GM18858 (cell line): ENCODE results near the gene FRMD5.

Experiments used
- ATAC-seq: cut with Tn5 transposase; IDR thresholded peaks from one replicate; pipeline ENCODE4 v1.9.1; 2021; ENCODE audit not compliant: unreplicated experiment

FRMD5 gene

DNA sequence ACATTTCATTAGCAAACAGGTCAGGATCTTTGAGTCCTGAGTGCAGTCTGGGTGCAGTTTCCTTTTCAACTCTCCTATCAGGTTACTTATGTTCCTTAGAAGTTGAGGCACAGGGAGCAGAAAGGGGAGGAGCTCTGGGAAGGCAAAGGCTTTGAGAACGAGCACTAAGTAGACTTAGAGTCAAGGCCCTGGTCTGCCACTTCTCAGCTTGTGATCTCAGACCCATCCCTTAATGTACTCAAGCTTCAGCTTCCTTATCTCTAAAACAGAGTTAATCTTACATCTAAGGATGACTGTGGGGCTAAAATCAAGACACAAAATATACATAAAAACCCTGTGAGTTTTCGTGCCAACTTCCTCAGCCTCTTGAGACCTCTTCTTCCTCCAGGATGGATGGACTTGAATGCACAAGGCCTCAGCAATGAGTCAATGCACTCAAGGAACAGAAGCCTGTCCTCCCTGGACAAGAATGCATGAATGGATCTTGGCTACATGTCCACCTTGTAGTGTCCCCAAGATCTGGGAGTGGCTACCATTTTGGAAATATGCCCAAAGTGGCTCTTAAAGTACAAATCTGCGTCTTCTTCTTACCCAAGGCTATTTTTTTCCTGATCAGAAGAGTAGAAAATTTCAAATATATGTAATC is 263.2 kb downstream of the FRMD5 start:
- ATAC-seq = no peak

GRCh38 chr15:43931119-43931518 is 264.0 kb downstream of the FRMD5 start:
- ATAC-seq = no peak

DNA sequence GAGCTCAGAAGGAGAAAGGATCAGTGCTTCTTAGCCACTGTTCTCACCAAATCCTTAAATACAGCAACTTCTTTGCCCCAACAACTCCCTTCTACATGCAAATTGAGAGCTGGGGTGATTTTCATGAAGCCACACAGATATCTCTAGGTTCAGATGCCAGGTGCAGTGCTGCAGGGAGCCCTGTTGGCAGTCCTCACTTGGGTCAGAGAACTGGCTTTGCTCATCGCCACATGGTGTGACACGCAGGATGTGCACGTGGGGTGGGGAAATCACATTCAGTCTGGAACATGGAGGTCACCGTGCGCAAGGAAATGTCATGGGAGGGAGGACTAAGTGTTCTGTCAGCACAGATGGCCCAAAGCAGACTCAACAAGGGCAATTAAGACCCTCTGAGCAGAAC is 264.5 kb downstream of the FRMD5 start:
- no peak for ATAC-seq

GRCh38 chr15:43930079-43930478 is 265.0 kb downstream of the FRMD5 start:
- no peak for ATAC-seq

DNA sequence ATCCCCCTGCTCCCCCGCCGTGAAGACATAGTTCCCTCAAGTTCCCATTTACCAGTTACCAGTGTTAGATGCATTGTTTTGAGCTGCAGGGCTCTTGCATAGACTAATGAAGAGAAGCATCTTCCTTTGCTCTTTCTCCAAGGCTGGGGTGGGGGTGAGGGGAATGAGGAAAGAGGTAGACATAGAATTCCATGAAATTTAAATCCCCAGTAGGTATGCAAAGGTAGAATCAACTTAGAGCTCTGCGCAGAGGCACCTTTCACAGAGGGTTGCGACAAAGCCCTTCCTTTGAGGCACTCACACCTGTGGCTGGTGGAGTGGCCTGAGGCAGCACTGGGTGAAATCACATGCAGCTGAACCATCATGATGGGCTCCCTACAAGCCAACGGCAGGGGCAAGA is 266.9 kb downstream of the FRMD5 start:
- ATAC-seq = no peak

- ATAC-seq = no peak
Measured at GRCh38 chr15:43927203-43927602, 267.9 kb downstream of the FRMD5 start.

- ATAC-seq = no peak
Measured at GRCh38 chr15:43923553-43923952, 271.5 kb downstream of the FRMD5 start.

DNA sequence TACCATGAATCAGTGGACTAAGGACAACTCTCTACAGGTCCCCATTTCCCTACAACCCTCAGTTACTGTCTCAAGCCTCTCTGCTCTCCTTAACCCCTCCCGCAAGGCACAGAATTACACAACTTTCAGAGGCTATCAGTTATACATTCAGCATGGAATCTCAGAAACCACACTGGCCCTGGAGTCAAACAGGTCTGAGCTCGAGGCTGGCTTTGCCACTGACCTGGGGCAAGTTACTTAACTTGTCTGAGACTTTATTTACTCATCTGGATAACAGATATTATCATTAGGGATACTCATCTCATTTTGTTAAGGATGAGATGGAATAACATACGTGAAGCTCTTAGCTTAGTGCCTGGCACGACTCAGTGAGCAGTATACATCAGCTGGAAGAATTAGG is 273.1 kb downstream of the FRMD5 start:
- ATAC-seq = no peak

- no peak for ATAC-seq
Measured at GRCh38 chr15:43920815-43921214, 274.3 kb downstream of the FRMD5 start.

DNA sequence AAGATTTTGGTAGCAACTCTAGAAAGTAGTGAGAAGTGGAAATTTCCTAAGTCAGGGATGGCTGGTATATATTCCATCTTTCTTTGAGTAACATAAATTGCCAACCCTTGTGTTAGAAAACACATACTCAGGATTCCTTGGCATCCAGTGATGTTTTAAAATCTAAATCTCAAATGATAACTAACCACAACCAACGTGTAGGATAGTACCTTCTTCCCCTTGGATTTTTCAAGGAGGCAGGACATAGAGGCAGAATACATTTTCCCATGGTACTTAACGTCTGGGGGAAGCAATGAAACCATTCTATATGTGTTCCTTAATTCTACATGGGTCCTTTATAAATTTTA is 274.8 kb downstream of the FRMD5 start:
- no peak for ATAC-seq

DNA sequence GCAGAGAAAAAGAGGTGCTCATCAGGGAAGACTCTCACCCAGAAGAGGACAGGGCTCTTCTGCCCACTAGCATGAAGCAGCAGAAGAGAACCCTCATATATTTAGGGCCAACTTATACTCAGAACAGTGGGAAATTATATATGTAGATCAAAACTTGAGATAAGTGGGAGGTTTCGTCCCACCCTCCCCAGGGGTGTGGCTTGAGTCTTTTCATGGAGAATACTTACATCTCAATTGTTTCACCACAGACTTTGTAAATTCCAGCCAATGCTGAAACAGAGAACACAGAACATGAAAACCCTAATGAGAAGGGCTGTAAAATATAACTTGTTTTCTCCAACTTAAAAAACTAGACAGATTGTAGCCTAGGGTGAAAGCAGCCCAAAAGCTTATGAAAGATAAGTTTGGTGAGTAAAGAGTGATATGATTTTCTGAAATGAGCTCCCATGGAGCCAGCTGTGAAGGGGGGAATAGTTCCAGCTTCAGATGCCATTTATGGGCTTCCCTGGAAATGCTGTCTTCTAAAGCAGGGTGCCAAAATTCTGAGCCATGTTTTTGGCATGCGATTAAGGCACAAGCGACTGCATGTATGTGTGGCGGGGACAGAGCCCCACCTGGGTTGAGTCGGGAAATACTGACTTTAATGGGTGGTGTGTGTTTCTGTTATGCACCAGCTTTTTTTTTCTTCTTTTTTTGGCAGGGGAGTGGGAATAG is 275.4 kb downstream of the FRMD5 start:
- no peak for ATAC-seq

DNA sequence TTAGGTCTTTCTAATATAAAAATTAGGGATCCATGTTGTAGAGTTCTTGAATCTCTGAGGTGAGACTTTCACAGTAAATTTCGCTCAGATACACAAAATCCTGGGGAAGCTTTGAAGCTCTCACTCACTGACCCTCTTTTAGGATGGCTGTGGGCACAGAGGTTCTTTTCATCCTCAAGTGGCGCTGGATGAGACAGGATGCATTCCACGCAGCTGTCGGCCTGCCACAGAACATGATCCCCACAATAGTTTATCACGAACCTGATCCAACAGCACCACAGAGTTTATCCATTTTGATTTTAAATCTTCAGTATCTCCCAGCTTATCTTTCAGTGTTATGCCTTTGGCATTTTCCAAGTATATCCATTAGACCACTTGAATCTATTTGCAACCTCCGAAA is 276.4 kb downstream of the FRMD5 start:
- ATAC-seq = no peak

DNA sequence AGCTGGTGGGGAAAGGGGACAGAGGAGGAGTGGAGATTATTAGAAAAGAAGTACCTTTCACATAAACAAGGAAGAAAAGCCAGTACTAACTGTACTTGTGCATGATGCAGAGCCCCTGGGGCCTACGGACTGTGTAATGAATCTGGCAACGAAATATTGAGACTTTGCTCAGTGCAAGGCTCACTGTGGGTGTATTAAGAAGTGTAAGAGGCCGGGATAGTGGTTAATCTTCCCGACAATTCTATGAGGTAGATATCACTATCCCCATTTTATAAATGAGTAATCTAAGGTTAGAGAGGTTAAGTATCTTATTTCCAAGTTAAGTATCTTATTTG is 278.8 kb downstream of the FRMD5 start:
- no peak for ATAC-seq

DNA sequence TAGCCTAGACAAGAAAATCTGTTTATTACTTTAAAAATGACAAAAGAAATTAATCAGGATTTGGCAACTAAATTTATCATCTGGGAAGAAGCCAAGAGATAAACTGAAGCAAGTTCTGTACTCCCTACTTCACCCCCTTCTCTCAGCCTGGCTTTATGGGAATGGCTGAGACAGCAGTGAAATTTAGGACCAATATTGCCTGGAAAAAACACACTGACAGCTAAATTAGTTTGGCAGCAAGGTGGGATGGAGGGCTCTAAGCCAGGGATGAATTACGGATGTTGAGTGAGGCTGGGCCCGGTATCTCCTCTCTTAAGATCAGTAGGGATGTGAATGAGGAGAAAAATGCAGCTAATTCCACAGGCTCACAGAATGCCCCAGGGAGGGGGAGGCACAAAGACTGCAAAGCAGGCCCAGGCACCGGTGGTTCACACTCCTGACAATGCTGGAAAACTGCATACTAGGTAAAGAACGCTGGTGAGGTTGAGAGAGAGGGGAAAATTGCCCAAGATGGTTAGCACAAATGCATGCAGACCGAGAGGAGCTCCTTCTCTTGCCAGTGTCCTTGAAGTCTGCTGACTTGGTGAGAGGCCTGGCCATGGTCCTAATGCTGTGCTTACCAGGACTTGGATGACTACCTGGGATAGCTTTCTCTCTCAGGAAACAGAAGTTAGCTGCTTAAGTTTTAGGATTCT is 279.3 kb downstream of the FRMD5 start:
- ATAC-seq = no peak

DNA sequence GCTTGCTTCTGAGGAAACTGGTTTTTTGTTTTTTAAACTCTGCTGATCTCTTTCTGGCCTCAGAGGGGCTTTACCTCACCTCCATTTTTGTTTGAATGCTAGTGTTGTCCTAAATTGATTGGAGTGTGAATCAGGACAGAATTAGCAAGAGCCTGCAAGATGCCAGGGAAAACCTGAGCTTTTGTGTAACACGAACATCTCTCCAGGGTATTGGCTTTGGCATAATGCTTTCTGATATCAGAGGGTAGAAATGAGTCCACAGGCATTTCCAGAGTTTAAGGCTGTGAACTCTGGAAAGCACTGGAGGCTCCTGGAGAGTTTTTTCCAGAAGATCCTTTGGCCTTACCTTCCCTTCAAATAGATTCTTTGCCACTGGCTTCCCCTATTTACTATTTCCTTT is 281.1 kb downstream of the FRMD5 start:
- ATAC-seq = no peak

GRCh38 chr15:43913026-43913780 is 281.9 kb downstream of the FRMD5 start:
- no peak for ATAC-seq

GRCh38 chr15:43912208-43912607 is 282.9 kb downstream of the FRMD5 start:
- no peak for ATAC-seq

GRCh38 chr15:43911235-43911781 is 283.8 kb downstream of the FRMD5 start:
- ATAC-seq = no peak

DNA sequence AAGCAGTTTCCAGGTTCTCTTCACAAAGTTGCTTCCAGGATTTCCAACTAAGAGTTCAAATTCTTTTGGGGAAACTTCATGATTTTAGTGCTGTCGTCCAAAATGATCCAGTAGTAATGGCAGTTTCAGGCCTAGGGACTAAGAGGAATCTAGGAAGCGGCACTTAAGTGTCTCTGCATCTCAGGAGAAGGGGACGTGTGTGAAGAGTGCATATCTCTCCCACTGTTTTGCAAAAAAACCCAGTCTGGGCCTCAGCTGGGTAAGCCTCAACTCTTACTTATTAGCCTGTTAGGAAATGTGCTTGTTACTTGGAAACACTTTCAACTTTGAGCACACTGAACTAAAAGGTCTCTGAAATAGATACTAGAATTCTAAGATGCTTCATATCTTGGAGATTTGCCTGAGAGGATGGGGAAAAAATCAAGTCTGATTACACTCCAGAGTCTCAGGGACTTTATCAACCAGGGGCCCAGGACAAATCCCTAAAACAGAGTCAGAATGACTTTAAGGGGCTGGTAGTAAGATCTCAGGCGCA is 286.5 kb downstream of the FRMD5 start:
- no peak for ATAC-seq

GRCh38 chr15:43905755-43906154 is 289.3 kb downstream of the FRMD5 start:
- no peak for ATAC-seq

DNA sequence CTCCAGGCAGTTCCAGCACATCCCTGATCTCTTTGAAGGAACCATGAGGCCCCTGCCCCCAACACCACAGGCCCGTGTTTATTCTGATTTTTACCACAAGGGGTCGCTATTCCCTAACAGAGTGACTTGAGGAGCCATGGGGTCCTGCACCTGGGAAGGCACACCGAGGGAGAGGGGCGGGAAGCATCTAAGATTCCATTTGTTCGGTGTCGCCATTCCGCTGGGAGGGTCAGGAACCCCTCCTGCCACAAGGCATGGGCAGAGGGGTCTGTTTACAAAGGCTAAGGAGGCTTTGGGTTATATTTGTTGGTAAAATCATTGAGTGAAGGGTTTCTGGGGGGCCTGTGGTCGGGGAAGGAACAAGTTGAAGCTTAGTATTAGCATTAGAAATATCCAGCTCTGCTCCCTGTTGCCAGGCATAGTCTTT is 291.2 kb downstream of the FRMD5 start:
- no peak for ATAC-seq
